K562 treated with DMSO at 1 percent for 4 hours (cell line): ENCODE data around the gene CNDP2. TPM values are rescaled to one million over a fixed set of nuclear protein-coding genes. Genes with fewer than 3 reads are reported as not detected.

Experiments
- total RNA-seq: library from RNA; unstranded; fragments of 300-600 nt; gene quantifications from 2 replicates; pipeline ENCODE4 v1.2.3, GENCODE V29; 2022; ENCODE audit not compliant: insufficient read depth

The CNDP2 gene
- total RNA-seq: 47.6 and 71.6 TPM in 2 replicates

GRCh38 chr18:74495581-74496507, at the start of gene CNDP2:
Gene CNDP2 (plus strand): TSS chr18:74496363. CDS start chr18:74499974, 3,611 bp downstream.

GRCh38 chr18:74457043-74457724, 39.0 kb upstream of the CNDP2 start, which contains the start of gene DIPK1C:
Gene DIPK1C (minus strand): TSS chr18:74457308. CDS start chr18:74457259, 49 bp downstream.

GRCh38 chr18:74534150-74534969, 38.2 kb downstream of the CNDP2 start, which contains the start of gene CNDP1:
Gene CNDP1 (plus strand): TSS chr18:74534500. CDS start chr18:74534668, 168 bp downstream.

Other genes starting within 250 kb of the CNDP2 start
- gene CYB5A, start 204.4 kb upstream of the CNDP2 start, total RNA-seq: 15.1 and 16.2 TPM in 2 replicates
- gene C18orf63, start 180.5 kb upstream of the CNDP2 start, total RNA-seq: not detected in 2 replicates
- gene DIPK1C, start 39.1 kb upstream of the CNDP2 start, total RNA-seq: 0.52 and 0.54 TPM in 2 replicates
- not detected in 2 replicates for gene CNDP1, start 38.1 kb downstream of the CNDP2 start, total RNA-seq
- gene ZNF407, start 101.5 kb downstream of the CNDP2 start, total RNA-seq: 1.5 and 2.4 TPM in 2 replicates